Fibroblast of mammary gland (primary cell): ENCODE results near the gene NFE2L2.

Experiments
- DNase-seq: peaks from one replicate; pipeline ENCODE4 v3.0.0-alpha.2; 2010; ENCODE audit warnings: low read depth
- H3K4me3 ChIP-seq: 2 replicates; pipeline ENCODE4 v1.5.1; 2011; ENCODE audit warnings: low read depth, mild to moderate bottlenecking, low read length, moderate library complexity; ENCODE audit not compliant: control insufficient read depth
- CTCF ChIP-seq: conservative IDR thresholded peaks from 2 replicates; pipeline ENCODE4 v1.5.1; 2011; ENCODE audit warnings: low read depth, low read length, inconsistent platforms; ENCODE audit not compliant: control insufficient read depth, insufficient read depth

NFE2L2 gene

GRCh38 chr2:177184606-177185005 lies 79.9 kb downstream of the NFE2L2 start:
- no peak for DNase-seq
- TF ChIP-seq CTCF, result no peak

GRCh38 chr2:177183860-177184259 lies 80.7 kb downstream of the NFE2L2 start:
- no peak overlapping the region for H3K4me3 ChIP-seq
- DNase-seq, result no peak
- TF ChIP-seq CTCF, result no peak

More at GRCh38 chr2:177184606-177185005, 79.9 kb downstream of the NFE2L2 start:
- H3K4me3 ChIP-seq, result no peak overlapping the region
